Stomach (tissue), 4 donors: ENCODE results near the gene DCLK3.
A peak's percentile ranks its signal among the peaks of the same experiment; 100 is the strongest.

ENCODE experiments used
- CTCF ChIP-seq, 7 experiments: fragments of 450-650 bp in 4 of 7; fragments of 200-600 bp in 3 of 7; sonication (generic) in 3 of 7; IDR thresholded peaks; one replicate each; pipeline ENCODE4 v1.5.1; 2016 to 2019; ENCODE audit warnings: antibody characterized with exemption in 7 of 7, control low read depth in 2 of 7, mild to moderate bottlenecking in 1 of 7
- POLR2A ChIP-seq, 4 donors: fragments of 450-650 bp; IDR thresholded peaks; one replicate each; pipeline ENCODE4 v1.6.1; 2016; ENCODE audit warnings: antibody characterized with exemption in 4 of 4, control low read depth in 2 of 4, mild to moderate bottlenecking in 1 of 4, moderate library complexity in 1 of 4
- POLR2AphosphoS5 ChIP-seq, 3 donors: sonication (generic); formaldehyde crosslinking; IDR thresholded peaks; one replicate each; pipeline ENCODE4 v1.6.1; 2016; ENCODE audit warnings: antibody characterized with exemption in 3 of 3

DNA sequence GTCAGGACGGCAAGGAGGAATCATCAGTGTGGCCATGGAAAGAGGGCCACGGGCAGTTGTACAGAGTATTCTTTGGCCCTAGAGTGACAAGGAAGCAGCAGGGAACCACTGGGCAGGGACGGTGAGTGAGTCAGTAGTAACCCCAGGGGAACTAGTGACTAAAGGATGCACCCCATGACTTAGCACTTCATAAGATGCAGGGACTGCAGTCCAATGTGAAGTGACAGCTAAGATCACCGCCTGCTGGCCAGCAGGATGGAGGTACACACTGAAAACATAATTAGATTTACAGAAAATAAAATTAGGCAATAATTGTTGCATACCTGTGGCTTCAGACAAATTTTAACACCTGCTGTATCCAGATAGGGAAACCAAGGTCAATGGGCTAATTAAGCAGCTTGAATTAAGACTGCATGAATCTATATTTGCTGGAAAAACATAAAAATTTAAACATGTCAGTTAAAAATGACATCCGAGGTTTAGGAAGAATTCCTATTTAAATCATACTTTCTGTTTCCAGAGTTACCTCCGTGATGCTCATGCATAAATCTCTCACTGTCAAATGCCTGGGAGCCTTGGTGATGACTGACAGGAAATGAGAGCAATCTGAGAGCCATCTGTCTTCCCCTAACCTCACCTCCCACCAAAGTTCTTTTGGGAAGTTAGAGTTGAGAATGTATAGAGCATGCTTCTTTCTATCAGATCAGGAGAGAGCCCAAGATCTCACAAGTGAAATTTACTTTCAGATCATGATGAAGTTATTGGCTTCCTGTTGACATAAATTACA lies 56.5 kb downstream of the DCLK3 start:
- TF ChIP-seq CTCF (IDR thresholded peaks at IDR 0.05) (peak in 1 of 7 experiments; percentile 8), POLR2A (IDR thresholded peaks at IDR 0.05) (no peak), POLR2AphosphoS5 (IDR thresholded peaks at IDR 0.05) (no peak)
